Activated naive CD8-positive, alpha-beta T cell treated with anti-CD3 and anti-CD28 coated beads, Interleukin-2, amount 10 ng/mL, durations not matched to agents 7 days and 5 days (primary cell): ENCODE data around the gene RACGAP1. TPM values are rescaled to one million over a fixed set of nuclear protein-coding genes. Genes with fewer than 3 reads are reported as not detected.

Experiments used
- ATAC-seq: fragments of 150-1000 bp; cut with Tn5 transposase; one replicate; pipeline ENCODE4 v1.10.0; 2021; ENCODE audit warnings: low read depth, moderate library complexity
- POLR2A ChIA-PET: fragments of 350-600 bp; sonication (Branson Sonifier 250); formaldehyde crosslinking; loops from one replicate; lab custom pipeline; 2021; ENCODE audit warnings: antibody characterized with exemption; lab: Charles Lee
- DNase-seq: peaks from one replicate; pipeline ENCODE4 v3.0.0; 2021
- H3K27ac Mint-ChIP-seq: one replicate; pipeline ENCODE4 v1.8.0; 2022; ENCODE audit warnings: mild to moderate bottlenecking, mixed read lengths
- H3K27me3 Mint-ChIP-seq: one replicate; pipeline ENCODE4 v1.8.0; 2022; ENCODE audit warnings: mild to moderate bottlenecking, moderate library complexity, mixed read lengths
- H3K36me3 Mint-ChIP-seq: one replicate; pipeline ENCODE4 v1.8.0; 2021; ENCODE audit warnings: mild to moderate bottlenecking, mixed read lengths
- H3K4me1 Mint-ChIP-seq: one replicate; pipeline ENCODE4 v1.8.0; 2021; ENCODE audit warnings: mixed read lengths
- H3K4me3 Mint-ChIP-seq: one replicate; pipeline ENCODE4 v1.8.0; 2022; ENCODE audit warnings: mild to moderate bottlenecking, moderate library complexity, mixed read lengths
- H3K9me3 Mint-ChIP-seq: one replicate; pipeline ENCODE4 v1.8.0; 2021; ENCODE audit warnings: mixed read lengths
- total RNA-seq, 2 experiments: library from RNA; stranded (reverse); gene quantifications; one replicate each; pipeline ENCODE4 v1.2.3, GENCODE V29; 2021

Gene RACGAP1
- total RNA-seq, 2 experiments from 2014 or later = 132 to 135 TPM

- POLR2A ChIA-PET = no interaction called here
- peak; percentile 21 for DNase-seq
- Mint-ChIP-seq H3K36me3 (no peaks in the 10 kb centered on the region), H3K4me3 (no peak overlapping the region), H3K27ac (no peak overlapping the region), H3K9me3 (no peaks in the 10 kb centered on the region), H3K4me1 (peaks cover 7% of the 10 kb centered on the region), H3K27me3 (peaks cover 16% of the 10 kb centered on the region)
- no peak for ATAC-seq
Observed at GRCh38 chr12:49948866-49949845, 76.1 kb downstream of the RACGAP1 start.

GRCh38 chr12:49947593-49948226 lies 77.6 kb downstream of the RACGAP1 start:
- Mint-ChIP-seq H3K4me1 (peaks cover 7% of the 10 kb centered on the region), H3K27ac (no peak overlapping the region), H3K36me3 (no peaks in the 10 kb centered on the region), H3K4me3 (no peak overlapping the region), H3K27me3 (peaks cover 3% of the 10 kb centered on the region), H3K9me3 (no peaks in the 10 kb centered on the region)
- POLR2A ChIA-PET = no interaction called here
- DNase-seq = peak; percentile 21
- ATAC-seq = no peak

- Mint-ChIP-seq H3K4me1 (peaks cover 7% of the 10 kb centered on the region), H3K27ac (no peak overlapping the region), H3K4me3 (no peak overlapping the region), H3K9me3 (no peaks in the 10 kb centered on the region), H3K27me3 (peaks cover 3% of the 10 kb centered on the region), H3K36me3 (no peaks in the 10 kb centered on the region)
- ATAC-seq (no peak), DNase-seq (no peak)
- POLR2A ChIA-PET = interaction anchor here (0.6 kb wide), 1 partner anchor 166 kb away, joined by 3 read pairs; no protein-coding TSS in a partner anchor
Observed at GRCh38 chr12:49946497-49946896, 78.8 kb downstream of the RACGAP1 start.

- H3K27ac Mint-ChIP-seq = no peak overlapping the region
- DNase-seq = no peak
- H3K4me1 Mint-ChIP-seq = peaks cover 7% of the 10 kb centered on the region
- no peaks in the 10 kb centered on the region for H3K36me3 Mint-ChIP-seq
- POLR2A ChIA-PET = interaction anchor here (0.6 to 1.6 kb wide), 3 partner anchors 14 to 221 kb away, joined by 3 to 4 read pairs (median 3); partner anchors contain the start of gene CERS5
- peaks cover 3% of the 10 kb centered on the region for H3K27me3 Mint-ChIP-seq
- H3K9me3 Mint-ChIP-seq = no peaks in the 10 kb centered on the region
- H3K4me3 Mint-ChIP-seq = no peak overlapping the region
- ATAC-seq = no peak
Observed at GRCh38 chr12:49946086-49946485, 79.2 kb downstream of the RACGAP1 start.

GRCh38 chr12:49945394-49946080 lies 79.8 kb downstream of the RACGAP1 start:
- ATAC-seq = peak; percentile 99
- Mint-ChIP-seq H3K27ac (peak overlapping the region; percentile 90), H3K9me3 (no peaks in the 10 kb centered on the region), H3K27me3 (peaks cover 3% of the 10 kb centered on the region), H3K36me3 (no peaks in the 10 kb centered on the region), H3K4me3 (peak overlapping the region; percentile 81), H3K4me1 (peaks cover 7% of the 10 kb centered on the region)
- POLR2A ChIA-PET = interaction anchor here (0.6 to 1.6 kb wide), 4 partner anchors 14 to 221 kb away, joined by 3 to 4 read pairs (median 4); partner anchors contain the start of genes CERS5 and TMBIM6
- peak; percentile 87 for DNase-seq

- POLR2A ChIA-PET = interaction anchor here (0.8 to 1.6 kb wide), 2 partner anchors 204 to 222 kb away, joined by 3 to 4 read pairs; partner anchors contain the start of genes CERS5 and TMBIM6
- no peaks in the 10 kb centered on the region for H3K36me3 Mint-ChIP-seq
- H3K27me3 Mint-ChIP-seq = peaks cover 5% of the 10 kb centered on the region
- no peak overlapping the region for H3K27ac Mint-ChIP-seq
- no peaks in the 10 kb centered on the region for H3K9me3 Mint-ChIP-seq
- ATAC-seq (no peak), DNase-seq (peak; percentile 24)
- no peak overlapping the region for H3K4me3 Mint-ChIP-seq
- peaks cover 7% of the 10 kb centered on the region for H3K4me1 Mint-ChIP-seq
Observed at GRCh38 chr12:49944718-49945117, 80.6 kb downstream of the RACGAP1 start.

- no peaks in the 10 kb centered on the region for H3K36me3 Mint-ChIP-seq
- POLR2A ChIA-PET = no interaction called here
Observed at GRCh38 chr12:49944046-49944445, 81.2 kb downstream of the RACGAP1 start.

GRCh38 chr12:49943625-49943960 lies 81.7 kb downstream of the RACGAP1 start:
- Mint-ChIP-seq H3K9me3 (no peaks in the 10 kb centered on the region), H3K36me3 (no peaks in the 10 kb centered on the region), H3K4me1 (peaks cover 7% of the 10 kb centered on the region), H3K27me3 (peaks cover 5% of the 10 kb centered on the region), H3K27ac (no peak overlapping the region), H3K4me3 (no peak overlapping the region)
- POLR2A ChIA-PET = no interaction called here
- ATAC-seq = no peak
- DNase-seq = no peak

More at GRCh38 chr12:49944046-49944445, 81.2 kb downstream of the RACGAP1 start:
- H3K27me3 Mint-ChIP-seq = peaks cover 5% of the 10 kb centered on the region
- DNase-seq = peak; percentile 9
- ATAC-seq = no peak
- no peak overlapping the region for H3K4me3 Mint-ChIP-seq
- no peaks in the 10 kb centered on the region for H3K9me3 Mint-ChIP-seq
- peaks cover 7% of the 10 kb centered on the region for H3K4me1 Mint-ChIP-seq
- H3K27ac Mint-ChIP-seq = no peak overlapping the region

GRCh38 chr12:49942921-49943624 lies 82.2 kb downstream of the RACGAP1 start:
- Mint-ChIP-seq H3K9me3 (no peaks in the 10 kb centered on the region), H3K27ac (no peak overlapping the region), H3K4me1 (peaks cover 7% of the 10 kb centered on the region), H3K4me3 (no peak overlapping the region), H3K27me3 (peaks cover 5% of the 10 kb centered on the region), H3K36me3 (no peaks in the 10 kb centered on the region)
- no peak for ATAC-seq
- DNase-seq = peak; percentile 15
- POLR2A ChIA-PET = no interaction called here

- H3K27ac Mint-ChIP-seq = no peak overlapping the region
- peaks cover 4% of the 10 kb centered on the region for H3K27me3 Mint-ChIP-seq
- POLR2A ChIA-PET = no interaction called here
- no peak overlapping the region for H3K4me3 Mint-ChIP-seq
- no peak for DNase-seq
- no peaks in the 10 kb centered on the region for H3K9me3 Mint-ChIP-seq
- ATAC-seq = no peak
- H3K36me3 Mint-ChIP-seq = no peaks in the 10 kb centered on the region
- peaks cover 7% of the 10 kb centered on the region for H3K4me1 Mint-ChIP-seq
Observed at GRCh38 chr12:49942512-49942893, 82.8 kb downstream of the RACGAP1 start.

- H3K4me3 Mint-ChIP-seq = no peak overlapping the region
- POLR2A ChIA-PET = interaction anchor here (0.6 kb wide), 1 partner anchor 89 kb away, joined by 8 read pairs; no protein-coding TSS in a partner anchor
Observed at GRCh38 chr12:49941556-49942511, 83.5 kb downstream of the RACGAP1 start.

GRCh38 chr12:49939707-49940106 lies 85.6 kb downstream of the RACGAP1 start:
- POLR2A ChIA-PET = no interaction called here
- no peak overlapping the region for H3K4me3 Mint-ChIP-seq
- no peak for ATAC-seq
- no peaks in the 10 kb centered on the region for H3K4me1 Mint-ChIP-seq
- H3K27ac Mint-ChIP-seq = no peak overlapping the region
- peaks cover 8% of the 10 kb centered on the region for H3K27me3 Mint-ChIP-seq
- no peaks in the 10 kb centered on the region for H3K36me3 Mint-ChIP-seq
- no peaks in the 10 kb centered on the region for H3K9me3 Mint-ChIP-seq
- DNase-seq = no peak

More at GRCh38 chr12:49941556-49942511, 83.5 kb downstream of the RACGAP1 start:
- Mint-ChIP-seq H3K36me3 (no peaks in the 10 kb centered on the region), H3K4me1 (peaks cover 7% of the 10 kb centered on the region), H3K9me3 (no peaks in the 10 kb centered on the region), H3K27ac (no peak overlapping the region), H3K27me3 (peaks cover 5% of the 10 kb centered on the region)
- ATAC-seq (no peak), DNase-seq (peak; percentile 24)
